ENCODE measurements around the gene PRR16. TPM values are rescaled to one million over a fixed set of nuclear protein-coding genes. Genes with fewer than 3 reads are reported as not detected.
"Not testable (repeated sequence)": the region's sequence is repeated elsewhere in the genome, so short reads cannot be mapped to it uniquely, and the experiment has no call there.

The PRR16 gene
- total RNA-seq, 2 experiments from 2014 or later: not detected

DNA sequence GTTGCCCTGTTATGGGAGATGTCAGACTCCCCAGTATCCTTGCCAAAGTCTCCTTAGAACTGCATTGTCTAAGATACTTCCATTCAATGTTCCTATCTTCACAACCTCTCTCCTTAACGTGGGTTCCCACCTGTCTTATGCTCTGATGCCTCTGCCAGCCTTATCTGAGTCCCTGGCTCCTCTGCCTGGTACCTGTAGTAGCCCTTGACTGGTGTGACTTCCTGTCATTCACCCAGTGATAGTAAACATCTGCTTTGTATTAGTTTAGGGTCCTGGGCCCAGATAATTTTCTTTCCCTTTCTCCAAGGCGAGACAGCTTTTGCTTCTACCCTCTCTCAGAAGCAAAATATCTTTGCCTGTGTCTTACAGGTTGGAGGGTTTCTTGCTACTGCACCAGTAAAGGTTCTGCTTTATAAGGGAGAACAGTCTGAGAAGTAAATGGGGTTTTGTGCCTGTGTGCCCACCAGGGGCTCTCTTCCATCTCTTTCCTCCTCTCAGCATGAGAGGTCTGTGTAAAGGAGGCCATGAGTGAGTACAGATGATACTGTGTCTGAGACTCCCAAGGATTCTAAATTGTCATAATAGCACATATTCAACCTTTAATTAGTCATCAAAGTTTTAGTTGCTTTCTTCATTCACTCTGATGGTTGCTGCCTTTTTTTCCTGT is 220.8 kb downstream of the PRR16 start:
- H3K4me3 Mint-ChIP-seq: no peak overlapping the region
- peaks cover 1% of the 10 kb centered on the region for H3K9me3 Mint-ChIP-seq
- ATAC-seq (ENCODE audit: low read depth) (no peak), DNase-seq (no peak)
- POLR2A ChIA-PET: no interaction called here
- no peaks in the 10 kb centered on the region for H3K36me3 Mint-ChIP-seq
- H3K27me3 Mint-ChIP-seq: no peaks in the 10 kb centered on the region
- no peak overlapping the region for H3K27ac Mint-ChIP-seq
- H3K4me1 Mint-ChIP-seq: no peaks in the 10 kb centered on the region

DNA sequence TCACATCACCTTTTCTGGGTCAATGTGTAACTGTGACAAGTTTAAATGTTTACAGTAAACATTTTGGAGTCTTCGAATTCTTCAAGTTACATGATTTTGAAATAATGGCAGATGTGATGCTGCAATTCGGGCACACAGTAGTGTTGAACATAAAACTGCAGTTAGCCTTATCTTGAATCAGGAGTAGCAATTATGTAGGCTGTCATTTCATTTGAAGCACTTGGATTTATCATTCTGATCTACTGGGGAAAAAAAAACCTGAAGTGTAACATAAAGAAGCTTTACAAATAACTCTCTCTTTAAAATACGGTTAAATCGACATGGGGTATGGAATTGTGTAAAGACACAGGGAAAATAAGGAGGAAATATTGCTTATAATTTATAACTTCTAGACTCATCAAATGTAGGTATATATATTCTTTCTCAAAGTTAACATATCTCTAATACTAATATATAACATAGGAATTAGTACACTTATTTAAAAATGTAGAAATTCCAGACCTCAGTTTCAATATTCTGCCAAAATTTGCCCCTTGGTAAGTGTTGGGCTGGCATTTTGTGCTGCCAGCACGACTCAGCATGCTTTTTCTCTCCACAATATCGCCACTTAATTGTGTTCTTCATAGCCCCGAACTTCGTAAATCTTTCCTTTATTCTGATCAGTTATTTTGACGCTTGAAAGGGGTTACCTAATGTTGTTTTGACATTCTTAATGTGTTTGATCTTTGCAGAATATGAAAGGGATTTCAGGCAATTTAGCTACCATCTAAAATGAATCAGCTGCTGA is 226.7 kb downstream of the PRR16 start:
- Mint-ChIP-seq H3K4me3 (no peak overlapping the region), H3K36me3 (no peaks in the 10 kb centered on the region), H3K4me1 (no peaks in the 10 kb centered on the region), H3K9me3 (peaks cover 3% of the 10 kb centered on the region), H3K27ac (no peak overlapping the region), H3K27me3 (no peaks in the 10 kb centered on the region)
- DNase-seq (no peak), ATAC-seq (ENCODE audit: low read depth) (no peak)
- POLR2A ChIA-PET: no interaction called here

DNA sequence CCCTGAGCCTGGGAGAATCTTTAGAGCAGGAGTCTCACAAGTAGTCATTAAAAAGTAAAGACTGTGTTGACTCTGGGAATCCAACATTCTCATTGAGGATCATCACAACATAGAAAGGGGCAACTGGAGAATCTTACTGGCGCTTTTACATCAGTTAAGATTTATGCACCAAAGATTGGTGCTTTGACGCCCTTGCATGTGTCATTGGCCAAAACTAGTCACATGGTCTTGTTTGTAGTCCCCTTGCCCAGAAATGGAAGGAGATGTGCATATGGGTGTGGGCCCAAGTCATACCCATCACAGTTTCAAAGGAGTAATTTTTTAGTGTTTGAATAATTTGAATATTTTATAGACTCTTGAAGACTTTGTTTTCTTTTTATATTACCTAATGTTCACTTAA is 228.2 kb downstream of the PRR16 start:
- DNase-seq: no peak

DNA sequence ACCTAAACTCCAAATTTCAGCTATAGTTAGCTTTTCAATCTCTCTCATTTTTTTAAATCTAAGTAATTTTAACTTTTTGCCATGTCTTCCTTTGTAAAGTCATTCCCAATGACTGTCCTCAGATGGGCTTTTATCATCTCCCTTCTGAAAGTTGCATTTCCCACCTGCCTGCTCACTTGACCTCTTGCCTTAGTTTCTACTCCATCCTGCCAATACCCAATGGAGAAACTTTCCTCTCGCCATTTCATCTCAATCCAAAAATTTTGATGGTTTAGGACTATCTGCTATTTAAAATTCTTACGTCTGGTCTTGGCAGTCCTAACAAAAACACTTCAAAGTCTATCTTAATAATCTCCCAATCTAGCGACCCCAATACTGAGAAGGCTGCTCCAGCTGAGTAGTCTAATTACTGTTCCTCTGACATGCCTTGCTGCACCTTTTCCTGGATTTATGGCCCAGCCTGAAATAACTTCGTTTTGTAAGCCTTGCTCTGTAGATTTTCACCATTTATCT is 231.3 kb downstream of the PRR16 start:
- POLR2A ChIA-PET: no interaction called here
- DNase-seq: no peak
- Mint-ChIP-seq H3K9me3 (peaks cover 2% of the 10 kb centered on the region), H3K36me3 (no peaks in the 10 kb centered on the region), H3K4me3 (no peak overlapping the region), H3K27ac (no peak overlapping the region), H3K27me3 (no peaks in the 10 kb centered on the region), H3K4me1 (no peaks in the 10 kb centered on the region)
- ATAC-seq (ENCODE audit: low read depth): no peak

More for the DNA sequence above, 228.2 kb downstream of the PRR16 start:
- H3K9me3 Mint-ChIP-seq: peaks cover 2% of the 10 kb centered on the region
- H3K4me3 Mint-ChIP-seq: no peak overlapping the region
- no peaks in the 10 kb centered on the region for H3K27me3 Mint-ChIP-seq
- no peaks in the 10 kb centered on the region for H3K4me1 Mint-ChIP-seq
- ATAC-seq (ENCODE audit: low read depth): no peak
- no peak overlapping the region for H3K27ac Mint-ChIP-seq
- POLR2A ChIA-PET: no interaction called here
- H3K36me3 Mint-ChIP-seq: no peaks in the 10 kb centered on the region

DNA sequence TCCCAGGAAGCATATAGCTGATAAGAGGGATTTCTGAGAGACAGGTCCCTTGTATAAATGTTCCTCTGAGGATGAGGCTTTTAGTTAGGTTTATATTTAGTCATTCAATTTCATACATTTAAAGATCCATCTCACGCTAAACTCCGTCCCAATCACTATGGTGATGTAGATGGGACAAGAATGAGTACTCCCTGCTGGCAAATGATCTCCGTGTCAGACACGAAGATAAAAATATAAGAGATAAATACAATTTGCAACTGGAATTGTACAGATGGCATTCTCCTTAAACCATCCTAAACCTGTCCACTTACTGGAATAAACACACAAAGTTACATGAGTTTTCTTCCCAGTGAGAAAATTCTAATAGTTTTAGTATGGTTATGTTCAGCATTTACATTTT is 233.0 kb downstream of the PRR16 start:
- POLR2A ChIA-PET: no interaction called here

DNA sequence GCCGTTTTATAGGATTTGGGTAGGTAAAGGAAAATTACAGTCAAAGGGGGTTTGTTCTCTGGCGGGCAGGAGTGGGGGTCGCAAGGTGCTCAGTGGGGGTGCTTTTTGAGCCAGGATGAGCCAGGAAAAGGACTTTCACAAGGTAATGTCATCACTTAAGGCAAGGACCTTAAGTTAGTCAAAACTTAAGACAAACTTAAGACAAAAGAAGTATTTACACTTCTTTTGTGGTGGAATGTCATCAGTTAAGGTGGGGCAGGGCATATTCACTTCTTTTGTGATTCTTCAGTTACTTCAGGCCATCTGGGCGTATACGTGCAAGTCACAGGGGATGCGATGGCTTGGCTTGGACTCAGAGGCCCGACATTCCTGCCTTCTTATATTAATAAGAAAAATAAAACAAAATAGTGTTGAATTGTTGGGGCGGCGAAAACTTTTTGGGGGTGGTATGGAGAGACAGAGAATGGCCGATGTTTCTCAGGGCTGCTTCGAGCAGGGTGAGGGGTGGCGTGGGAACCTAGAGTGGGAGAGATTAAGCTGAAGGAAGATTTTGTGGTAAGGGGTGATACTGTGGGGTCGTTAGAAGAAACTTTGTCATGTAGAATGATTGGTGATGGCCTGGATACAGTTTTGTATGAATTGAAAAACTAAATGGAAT is 233.7 kb downstream of the PRR16 start:
- H3K27ac Mint-ChIP-seq; H3K4me1 Mint-ChIP-seq; H3K9me3 Mint-ChIP-seq; H3K4me3 Mint-ChIP-seq; H3K36me3 Mint-ChIP-seq; DNase-seq; POLR2A ChIA-PET; H3K27me3 Mint-ChIP-seq; ATAC-seq (ENCODE audit: low read depth): not testable (repeated sequence)

More for the DNA sequence above, 233.0 kb downstream of the PRR16 start:
- ATAC-seq (ENCODE audit: low read depth): no peak
- Mint-ChIP-seq H3K4me1 (no peaks in the 10 kb centered on the region), H3K4me3 (no peak overlapping the region), H3K36me3 (no peaks in the 10 kb centered on the region), H3K27ac (no peak overlapping the region), H3K9me3 (no peaks in the 10 kb centered on the region), H3K27me3 (peaks cover 2% of the 10 kb centered on the region)
- DNase-seq: no peak

DNA sequence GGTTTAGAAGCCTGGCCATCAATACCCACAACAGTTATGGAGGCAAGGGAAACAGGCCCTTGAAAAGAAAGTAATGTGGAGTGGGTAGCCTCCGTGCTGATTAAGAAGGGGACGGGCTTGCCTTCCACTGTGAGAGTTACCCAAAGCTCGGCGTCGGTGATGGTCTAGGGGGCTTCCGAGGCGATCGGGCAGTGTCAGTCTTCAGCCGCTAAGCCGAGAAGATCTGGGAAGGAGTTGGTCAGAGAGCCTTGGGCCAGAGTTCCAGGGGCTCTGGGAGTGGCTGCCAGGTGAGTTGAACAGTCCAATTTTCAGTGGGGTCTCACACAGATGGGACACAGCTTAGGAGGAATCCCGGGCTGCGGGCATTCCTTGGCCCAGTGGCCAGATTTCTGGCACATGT is 236.6 kb downstream of the PRR16 start:
- H3K4me1 Mint-ChIP-seq; POLR2A ChIA-PET; H3K27ac Mint-ChIP-seq; DNase-seq; H3K9me3 Mint-ChIP-seq; H3K27me3 Mint-ChIP-seq; ATAC-seq (ENCODE audit: low read depth); H3K4me3 Mint-ChIP-seq; H3K36me3 Mint-ChIP-seq: not testable (repeated sequence)

DNA sequence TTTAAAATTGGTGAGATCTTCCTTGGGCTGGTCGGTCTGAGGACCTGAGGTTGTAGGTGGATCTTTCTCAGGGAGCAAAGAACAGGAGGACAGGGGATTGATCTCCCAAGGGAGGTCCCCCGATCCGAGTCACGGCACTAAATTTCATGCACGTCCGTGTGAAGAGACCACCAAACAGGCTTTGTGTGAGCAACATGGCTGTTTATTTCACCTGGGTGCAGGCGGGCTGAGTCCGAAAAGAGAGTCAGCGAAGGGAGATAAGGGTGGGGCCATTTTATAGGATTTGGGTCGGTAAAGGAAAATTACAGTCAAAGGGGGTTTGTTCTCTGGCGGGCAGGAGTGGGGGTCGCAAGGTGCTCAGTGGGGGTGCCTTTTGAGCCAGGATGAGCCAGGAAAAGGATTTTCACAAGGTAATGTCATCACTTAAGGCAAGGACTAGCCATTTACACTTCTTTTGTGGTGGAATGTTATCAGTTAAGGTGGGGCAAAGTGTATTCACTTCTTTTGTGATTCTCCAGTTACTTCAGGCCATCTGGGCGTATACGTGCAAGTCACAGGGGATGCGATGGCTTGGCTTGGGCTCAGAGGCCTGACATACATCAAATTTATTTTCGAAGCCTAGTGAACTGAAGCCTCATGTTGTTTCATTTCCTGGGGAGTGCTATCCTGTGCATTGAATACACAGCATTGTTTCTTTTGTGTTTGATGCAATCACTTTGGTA is 238.9 kb downstream of the PRR16 start:
- POLR2A ChIA-PET; H3K4me3 Mint-ChIP-seq; H3K4me1 Mint-ChIP-seq; H3K9me3 Mint-ChIP-seq; H3K27me3 Mint-ChIP-seq; H3K36me3 Mint-ChIP-seq; DNase-seq; H3K27ac Mint-ChIP-seq; ATAC-seq (ENCODE audit: low read depth): not testable (repeated sequence)

DNA sequence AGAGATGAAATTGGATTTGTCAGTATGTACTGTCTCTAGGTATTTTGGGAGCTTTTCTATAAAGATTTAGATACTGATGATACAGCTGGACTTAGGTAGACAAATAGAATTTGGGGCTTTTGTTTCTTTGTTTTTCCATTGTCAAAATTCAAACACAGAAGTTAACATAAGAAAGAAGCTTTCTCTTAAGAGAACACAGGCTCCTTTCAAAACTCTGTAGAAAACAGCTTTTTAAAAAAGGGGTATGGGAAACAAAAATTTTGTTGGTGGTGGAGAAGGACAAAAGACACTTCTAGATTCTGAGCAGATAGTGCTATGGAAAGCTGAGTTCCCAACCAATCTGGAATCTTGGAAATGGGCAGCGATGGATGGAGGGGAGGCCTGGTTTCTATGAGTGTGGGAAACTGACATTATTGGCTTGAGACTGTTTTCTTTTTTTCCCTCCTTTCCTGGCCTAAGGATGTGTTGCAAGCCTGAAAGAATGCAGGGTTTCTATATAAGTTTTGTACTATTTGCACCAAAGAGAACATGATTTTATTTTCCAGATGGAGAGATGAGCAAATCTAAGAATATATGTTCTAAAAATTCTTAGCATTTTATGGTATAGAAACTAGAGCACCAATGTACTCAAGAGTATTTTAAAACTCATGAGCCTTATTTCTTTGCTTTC is 240.0 kb downstream of the PRR16 start:
- H3K9me3 Mint-ChIP-seq: no peaks in the 10 kb centered on the region
- H3K4me1 Mint-ChIP-seq: no peaks in the 10 kb centered on the region
- peaks cover 5% of the 10 kb centered on the region for H3K27me3 Mint-ChIP-seq
- no peak overlapping the region for H3K4me3 Mint-ChIP-seq
- no peaks in the 10 kb centered on the region for H3K36me3 Mint-ChIP-seq
- POLR2A ChIA-PET: no interaction called here
- no peak overlapping the region for H3K27ac Mint-ChIP-seq
- ATAC-seq (ENCODE audit: low read depth) (no peak), DNase-seq (no peak)

DNA sequence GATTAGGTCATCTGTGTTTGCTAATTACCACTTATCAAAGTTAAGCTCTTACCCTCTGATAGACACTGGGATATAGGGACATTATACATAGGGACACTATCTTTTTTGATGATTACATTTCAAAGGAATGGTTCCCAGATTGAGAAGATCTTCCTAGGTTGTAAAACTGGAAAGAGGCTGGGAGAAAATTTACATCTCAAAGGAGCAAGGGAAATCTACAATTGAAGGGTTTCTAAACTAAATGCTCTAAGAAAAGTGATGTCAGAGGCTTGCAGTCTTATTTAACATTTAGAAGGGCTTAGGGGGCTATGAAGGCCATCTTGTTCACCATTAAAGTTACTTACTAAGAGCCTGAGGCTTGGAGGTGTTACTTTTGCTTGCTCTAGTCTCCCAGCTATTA is 242.8 kb downstream of the PRR16 start:
- DNase-seq (no peak), ATAC-seq (ENCODE audit: low read depth) (no peak)
- no peaks in the 10 kb centered on the region for H3K4me1 Mint-ChIP-seq
- no peaks in the 10 kb centered on the region for H3K9me3 Mint-ChIP-seq
- no peak overlapping the region for H3K27ac Mint-ChIP-seq
- POLR2A ChIA-PET: no interaction called here
- H3K4me3 Mint-ChIP-seq: no peak overlapping the region
- peaks cover 5% of the 10 kb centered on the region for H3K27me3 Mint-ChIP-seq
- H3K36me3 Mint-ChIP-seq: no peaks in the 10 kb centered on the region

DNA sequence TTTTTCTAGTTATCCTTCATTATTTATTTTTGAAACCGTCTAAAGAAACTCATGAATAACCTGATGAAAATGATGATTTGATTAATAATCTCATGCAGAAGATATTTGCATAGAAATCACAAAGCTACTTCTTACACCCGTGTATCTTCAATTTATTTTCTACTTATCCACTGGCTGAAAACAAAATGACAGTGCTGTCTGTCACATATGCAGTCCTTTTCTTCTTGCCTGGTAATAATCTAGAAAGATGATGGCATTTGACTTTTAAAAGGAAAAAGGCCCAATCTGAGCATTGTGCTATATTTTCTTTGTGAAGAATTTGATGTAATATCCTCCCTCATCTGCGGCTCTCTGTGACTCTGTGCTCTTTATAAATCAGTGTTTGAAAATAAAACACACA is 253.3 kb downstream of the PRR16 start:
- H3K27me3 Mint-ChIP-seq: no peaks in the 10 kb centered on the region
- POLR2A ChIA-PET: no interaction called here
- ATAC-seq (ENCODE audit: low read depth) (no peak), DNase-seq (no peak)
- H3K9me3 Mint-ChIP-seq: no peaks in the 10 kb centered on the region
- H3K4me3 Mint-ChIP-seq: no peak overlapping the region
- H3K4me1 Mint-ChIP-seq: no peaks in the 10 kb centered on the region
- no peaks in the 10 kb centered on the region for H3K36me3 Mint-ChIP-seq
- H3K27ac Mint-ChIP-seq: no peak overlapping the region

DNA sequence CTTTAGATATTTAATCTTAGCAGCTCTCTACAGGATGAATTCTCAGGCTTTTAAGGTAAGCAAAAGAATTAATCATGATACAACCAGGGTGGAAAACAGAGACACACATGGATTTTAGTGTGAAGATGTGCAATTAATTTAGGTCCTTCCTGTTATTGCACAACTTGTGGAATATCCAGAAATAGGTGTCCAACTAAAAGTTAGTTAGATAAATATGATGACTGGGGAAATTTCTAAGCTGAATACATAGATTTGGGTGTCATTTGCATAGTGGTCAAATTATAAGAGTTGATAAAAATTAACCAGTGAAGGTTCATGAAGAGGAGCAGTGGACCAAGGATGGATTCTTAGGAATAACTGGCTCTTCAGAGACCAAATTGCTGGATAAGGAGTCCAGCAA is 266.1 kb downstream of the PRR16 start:
- Mint-ChIP-seq H3K27me3 (no peaks in the 10 kb centered on the region), H3K4me3 (no peak overlapping the region), H3K27ac (no peak overlapping the region), H3K9me3 (no peaks in the 10 kb centered on the region), H3K4me1 (no peaks in the 10 kb centered on the region), H3K36me3 (no peaks in the 10 kb centered on the region)
- DNase-seq (no peak), ATAC-seq (ENCODE audit: low read depth) (no peak)
- POLR2A ChIA-PET: no interaction called here

DNA sequence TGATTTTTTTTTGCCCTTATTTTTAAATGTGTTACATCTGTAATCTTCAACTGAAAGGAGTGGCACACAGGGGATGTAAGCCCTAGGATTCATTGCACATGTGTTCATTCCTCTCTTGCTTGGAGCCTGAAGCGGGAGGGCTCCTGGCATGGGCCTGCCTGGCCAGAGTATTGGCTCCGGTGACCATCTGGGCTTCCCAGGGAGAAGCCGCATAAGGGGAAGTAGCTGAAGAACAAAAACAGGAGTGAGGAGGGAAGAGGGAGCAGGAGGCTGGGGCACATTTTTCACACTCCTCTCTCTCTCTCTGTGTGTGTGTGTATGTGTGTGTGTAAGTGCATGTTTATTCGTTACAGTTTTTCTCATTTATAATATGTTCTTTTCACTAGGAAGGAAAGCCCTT is 269.9 kb downstream of the PRR16 start:
- no peaks in the 10 kb centered on the region for H3K36me3 Mint-ChIP-seq
- ATAC-seq (ENCODE audit: low read depth): no peak
- H3K9me3 Mint-ChIP-seq: no peaks in the 10 kb centered on the region
- no peak overlapping the region for H3K27ac Mint-ChIP-seq
- H3K4me1 Mint-ChIP-seq: no peaks in the 10 kb centered on the region
- no peak for DNase-seq
- H3K4me3 Mint-ChIP-seq: no peak overlapping the region
- POLR2A ChIA-PET: no interaction called here
- H3K27me3 Mint-ChIP-seq: no peaks in the 10 kb centered on the region

All from activated naive CD8-positive, alpha-beta T cell treated with anti-CD3 and anti-CD28 coated beads, Interleukin-2, amount 10 ng/mL, durations not matched to agents 7 days and 5 days (primary cell).